Stimulated activated CD4-positive, alpha-beta T cell treated with anti-CD3 and anti-CD28 coated beads, Interleukin-4, amount 100 ng/mL, for 1 hour (primary cell): Measurements from ENCODE around the gene ALG12.

Experiments used
- DNase-seq: peaks from one replicate; pipeline ENCODE4 v3.0.0-alpha.2; 2020

ALG12 gene

DNA sequence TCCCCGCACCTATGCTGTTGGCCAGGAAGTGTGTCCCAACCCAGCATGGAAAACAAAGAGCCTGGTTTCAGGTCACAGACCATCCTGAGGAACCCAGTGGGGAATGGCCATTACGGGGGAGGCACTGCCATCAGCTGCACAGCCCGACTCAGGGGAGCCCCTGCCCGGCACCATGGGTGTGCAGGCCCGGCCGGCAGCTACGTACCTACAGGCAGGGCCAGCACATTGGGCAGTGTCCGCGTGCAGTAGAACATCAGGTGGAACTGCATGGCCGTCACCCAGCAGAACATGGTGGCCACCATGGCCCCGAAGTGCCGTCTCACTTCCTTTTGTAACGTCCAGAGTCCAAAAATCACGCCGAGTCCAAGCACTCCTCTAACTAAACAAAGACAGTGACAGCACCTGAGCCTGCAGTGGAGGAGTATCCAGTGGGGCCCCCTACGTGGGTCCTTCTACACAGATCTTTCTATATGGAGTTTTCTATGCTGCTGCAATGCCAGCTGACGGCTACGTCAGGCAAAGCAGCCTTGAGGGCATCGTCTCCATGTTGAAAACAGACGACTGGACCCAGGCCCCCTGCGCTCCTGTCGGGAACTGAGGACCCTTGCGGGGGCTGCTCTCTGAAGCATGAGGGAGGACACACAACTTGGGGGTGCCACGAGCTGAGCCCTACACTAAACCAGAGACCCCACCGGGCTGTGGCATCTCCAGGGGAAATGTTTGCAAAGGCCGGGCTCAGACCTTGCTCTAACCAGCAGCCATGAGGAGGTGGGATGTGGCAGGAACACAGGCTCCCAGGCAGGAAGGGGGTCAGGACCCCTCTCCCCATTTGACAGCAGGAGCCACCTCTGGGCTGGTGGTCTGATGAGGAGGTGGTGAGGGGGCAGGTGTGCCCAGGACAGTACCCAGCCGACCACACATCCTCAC lies 7.7 kb downstream of the ALG12 start:
- DNase-seq = no peak

DNA sequence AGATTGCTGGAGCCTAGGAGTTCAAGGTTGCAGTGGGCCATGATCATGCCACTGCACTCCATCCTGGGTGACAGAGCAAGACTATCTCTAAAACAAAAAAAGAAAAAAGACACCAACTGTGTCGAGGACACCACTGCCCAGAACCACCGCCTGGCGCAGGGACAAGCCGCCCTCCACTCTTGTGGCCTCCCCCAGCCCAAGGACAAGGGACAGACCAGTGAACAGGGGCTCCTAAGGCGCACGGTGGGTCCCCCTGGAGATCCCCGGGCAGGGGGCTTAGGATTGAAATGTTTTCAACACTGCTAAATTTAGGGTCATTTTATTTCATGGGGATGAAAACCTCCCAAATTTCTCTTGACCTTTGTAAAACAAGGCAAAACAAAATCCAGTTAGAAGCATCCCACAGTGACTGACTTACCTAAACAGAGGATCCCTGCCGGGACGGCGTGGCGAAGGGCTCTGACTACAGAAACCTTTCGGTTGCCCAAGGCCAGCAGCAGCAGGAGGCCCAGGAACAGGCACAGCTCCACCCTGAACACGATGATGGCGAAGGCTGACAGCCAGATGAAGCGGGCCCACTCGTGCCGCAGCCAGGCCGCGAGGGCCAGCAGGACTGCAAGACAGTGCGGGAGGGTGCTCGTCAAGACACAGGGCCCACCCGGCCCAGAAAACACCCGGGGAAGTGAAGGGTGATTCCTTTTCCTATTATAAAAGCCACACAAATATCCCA lies 8.6 kb downstream of the ALG12 start:
- no peak for DNase-seq

DNA sequence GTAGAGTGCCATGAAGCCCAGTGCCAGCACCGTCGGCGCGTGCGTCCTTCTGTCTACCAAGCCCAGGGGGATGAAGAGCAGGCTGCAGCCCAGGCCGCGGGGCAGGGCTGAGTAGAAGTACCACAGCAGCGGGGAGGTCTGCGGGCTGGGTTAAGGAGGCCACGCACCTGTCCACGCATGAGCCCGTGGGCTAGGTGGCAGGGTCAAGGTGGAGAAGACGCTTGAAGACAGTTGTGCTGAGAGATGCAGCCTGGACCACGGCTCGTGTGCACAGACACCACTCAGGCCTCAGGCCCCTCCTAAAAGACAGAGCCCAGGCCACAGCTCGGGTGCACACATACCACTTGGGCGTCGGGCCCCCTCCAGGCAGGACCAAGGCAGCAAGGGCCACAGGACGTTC lies 10.4 kb downstream of the ALG12 start:
- DNase-seq = no peak

DNA sequence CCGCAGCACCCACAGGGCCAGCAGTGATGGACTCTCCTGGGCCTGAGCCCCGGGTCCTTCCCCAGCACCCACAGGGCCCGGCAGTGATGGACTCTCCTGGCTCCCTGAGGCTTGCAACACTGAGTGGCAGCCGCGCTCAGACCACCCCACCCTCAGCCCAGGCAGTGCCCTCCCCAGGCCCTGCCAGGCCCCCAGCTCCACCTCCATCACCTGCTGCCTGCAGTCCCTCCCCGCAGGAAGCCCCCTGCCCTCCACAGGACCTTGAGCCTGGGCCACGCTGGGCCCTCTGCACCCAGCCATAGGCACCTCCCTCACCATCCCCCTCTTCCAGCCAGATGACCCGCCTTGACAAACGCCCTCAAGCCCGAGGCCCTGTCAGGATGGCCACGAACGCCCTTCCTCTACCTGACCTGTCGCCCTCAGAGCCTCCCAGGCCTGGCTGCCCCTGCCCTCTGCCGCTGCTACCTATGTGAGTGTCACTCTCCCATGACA lies 11.4 kb downstream of the ALG12 start:
- DNase-seq = no peak

DNA sequence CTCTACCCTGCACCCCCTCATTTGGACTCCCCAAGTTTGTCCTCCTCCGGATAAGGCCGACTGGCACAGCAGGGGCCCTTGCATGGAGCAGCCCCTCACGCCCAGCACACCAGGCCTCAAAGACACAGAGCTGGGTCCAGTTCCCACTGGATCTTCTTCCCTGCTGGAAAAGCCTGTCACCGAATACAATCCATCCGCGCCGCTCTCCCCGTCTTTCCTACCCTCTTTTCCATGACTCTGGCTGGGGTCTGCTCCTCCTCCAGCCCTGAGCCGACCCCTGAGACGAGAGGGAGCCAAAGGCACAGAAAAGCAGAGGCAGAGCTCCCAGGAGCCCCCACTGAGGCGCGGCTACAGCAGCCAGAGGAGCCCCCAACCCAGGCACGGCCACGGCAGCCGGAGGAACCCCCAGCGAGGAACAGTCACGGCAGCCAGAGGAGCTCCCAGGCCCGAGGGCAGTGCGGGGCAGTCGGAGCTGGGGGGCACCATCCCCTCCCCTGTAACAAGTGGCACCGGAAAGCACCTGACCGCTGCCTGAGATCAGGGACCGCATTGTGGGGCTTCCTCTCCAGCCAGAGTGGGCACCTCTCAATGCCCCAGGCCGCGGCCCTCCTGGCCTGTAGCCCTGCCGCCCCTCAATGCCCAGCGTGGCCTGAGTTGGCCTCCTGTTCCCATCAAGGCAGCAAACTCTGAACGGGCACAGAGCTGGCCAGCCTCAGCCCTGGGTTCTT lies 12.0 kb downstream of the ALG12 start:
- DNase-seq = no peak

DNA sequence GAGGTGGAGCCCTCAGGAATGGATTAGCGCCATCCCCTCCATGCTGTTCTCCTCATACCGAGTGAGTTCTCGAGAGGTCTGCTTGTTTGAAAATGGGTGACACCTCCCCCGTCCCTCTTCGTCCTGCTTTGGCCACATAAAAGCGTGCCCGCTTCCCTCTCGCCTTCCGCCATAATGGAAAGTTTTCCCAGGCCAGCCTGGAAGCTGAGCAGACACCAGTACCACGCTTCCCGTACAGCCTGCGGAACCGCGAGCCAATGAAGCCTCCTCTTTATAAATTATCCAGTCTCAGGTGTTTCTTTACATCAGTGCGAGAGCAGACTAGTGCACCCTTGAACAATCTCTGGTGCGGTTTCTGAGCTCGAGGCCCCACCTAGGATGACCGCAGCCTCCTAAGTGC lies 12.8 kb downstream of the ALG12 start:
- no peak for DNase-seq

DNA sequence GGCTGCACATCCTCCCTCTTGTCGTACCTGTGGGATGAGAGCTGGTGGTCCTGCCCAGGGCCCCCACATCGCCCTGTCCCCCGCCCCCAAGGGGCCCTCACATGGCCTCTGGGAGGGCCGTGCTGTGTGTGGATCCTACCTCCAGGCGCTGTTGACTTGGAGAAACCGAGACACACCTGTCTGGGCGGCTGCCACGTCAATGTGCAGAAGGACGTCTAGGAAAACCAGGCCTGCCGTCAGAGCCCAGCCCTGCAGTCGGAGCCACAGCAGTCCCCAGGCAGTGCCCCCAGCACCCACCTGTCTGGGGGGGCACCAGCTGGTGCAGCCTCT lies 14.2 kb downstream of the ALG12 start:
- DNase-seq = no peak

DNA sequence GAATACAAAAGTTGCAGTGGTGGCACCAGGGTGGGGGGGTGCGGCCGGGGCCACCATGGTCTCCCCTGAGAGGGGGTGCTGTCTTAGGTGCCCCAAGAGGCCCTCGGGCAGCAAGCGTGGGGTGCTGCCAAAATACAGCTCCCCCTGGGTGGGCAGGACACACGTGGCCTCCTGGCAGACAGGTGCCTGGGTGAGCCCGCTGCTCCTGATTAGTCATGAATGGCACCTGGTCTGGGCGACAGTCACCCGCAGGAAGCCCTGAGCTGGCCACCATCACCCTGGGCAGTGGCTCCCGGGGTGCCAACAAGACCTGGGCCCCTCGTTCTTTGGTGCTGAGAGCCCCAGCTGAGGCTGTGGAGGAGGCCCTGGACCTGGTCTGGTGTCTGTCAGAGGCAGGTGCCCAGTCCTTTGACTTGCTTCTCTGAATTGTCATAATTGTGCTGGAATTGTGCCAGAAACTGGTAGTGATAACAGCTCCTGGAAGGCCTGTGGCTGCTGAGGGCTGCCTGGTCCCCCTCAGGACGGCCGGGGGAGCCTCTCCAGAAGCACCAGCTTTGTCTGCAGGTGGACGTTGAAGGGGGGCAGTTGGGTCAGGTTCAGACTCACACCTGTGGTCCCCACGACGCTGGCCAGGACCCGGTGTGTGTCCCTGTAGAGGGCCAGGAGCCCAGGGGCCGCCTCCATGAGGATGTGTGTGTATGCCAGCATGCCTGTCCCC lies 14.8 kb downstream of the ALG12 start:
- DNase-seq = no peak

DNA sequence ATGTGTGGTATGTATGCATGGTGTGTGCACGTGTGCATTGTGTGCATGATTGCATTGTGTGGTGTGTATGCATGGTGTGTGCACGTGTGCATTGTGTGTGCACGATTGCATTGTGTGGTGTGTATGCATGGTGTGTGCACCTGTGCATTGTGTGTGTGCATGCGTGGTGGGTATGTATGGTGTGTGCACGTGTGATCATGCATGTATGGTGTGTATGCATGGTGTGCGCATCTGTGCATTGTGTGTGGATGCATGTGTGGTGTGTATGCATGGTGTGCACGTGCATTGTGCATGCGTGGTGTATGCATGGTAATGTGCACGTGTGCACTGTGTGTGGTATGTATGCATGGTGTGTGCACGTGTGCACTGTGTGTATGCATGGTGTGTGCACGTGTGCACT lies 16.8 kb downstream of the ALG12 start:
- no peak for DNase-seq

DNA sequence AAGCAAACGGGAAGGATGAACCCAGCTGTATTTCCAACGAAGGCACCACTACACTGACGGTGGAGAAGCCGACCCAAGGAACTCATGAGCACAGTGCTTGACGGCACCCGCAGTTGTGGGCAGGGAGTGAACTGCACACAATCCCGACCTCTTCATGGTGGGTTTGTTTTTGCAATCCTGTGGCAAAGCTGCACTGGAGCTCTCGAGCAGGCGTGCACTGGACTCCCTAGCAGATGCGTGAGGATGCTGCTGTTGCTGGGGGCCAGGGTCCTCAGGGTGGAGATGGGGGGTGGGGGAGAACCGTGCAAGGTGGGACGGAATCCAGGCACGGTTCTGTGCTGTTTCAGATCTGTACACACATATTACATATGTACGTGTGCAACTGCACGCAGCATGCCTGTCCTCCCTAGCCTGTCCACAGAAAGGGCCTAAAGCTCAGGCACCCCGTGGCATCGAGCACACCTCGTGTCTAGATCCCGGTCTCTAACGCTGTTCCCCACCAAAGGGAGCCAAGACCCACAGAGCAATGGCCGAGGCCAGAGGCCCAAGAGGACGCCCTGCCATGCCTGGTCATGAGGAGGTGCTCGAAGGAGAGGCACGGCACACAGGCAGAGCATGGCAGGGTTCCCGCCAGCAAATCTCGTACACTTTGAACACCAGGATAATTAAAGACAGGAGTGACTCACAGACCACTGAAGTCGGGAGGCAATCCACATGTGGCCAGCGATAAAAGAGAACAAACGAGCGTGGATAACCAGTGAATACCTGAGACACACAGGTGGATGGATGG lies 17.6 kb downstream of the ALG12 start:
- DNase-seq = no peak

DNA sequence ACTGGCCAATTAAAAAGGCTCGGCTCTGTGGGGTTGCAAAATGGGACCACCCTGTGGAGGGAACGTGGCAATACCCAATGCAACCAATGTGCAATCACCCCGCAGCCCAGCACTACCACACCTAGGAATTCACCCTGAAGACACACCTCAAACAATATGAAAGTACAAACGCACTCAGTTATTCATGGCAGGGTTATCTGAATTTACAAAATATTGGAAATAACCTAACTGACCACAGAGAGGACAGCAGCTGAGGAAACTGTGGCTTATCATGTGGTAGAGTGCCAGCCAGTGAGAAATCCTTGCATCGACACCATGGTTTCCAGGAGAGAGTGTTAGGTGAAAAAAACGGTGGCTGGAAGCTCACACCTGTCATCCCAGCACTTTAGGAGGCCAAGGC lies 18.7 kb downstream of the ALG12 start:
- no peak for DNase-seq

DNA sequence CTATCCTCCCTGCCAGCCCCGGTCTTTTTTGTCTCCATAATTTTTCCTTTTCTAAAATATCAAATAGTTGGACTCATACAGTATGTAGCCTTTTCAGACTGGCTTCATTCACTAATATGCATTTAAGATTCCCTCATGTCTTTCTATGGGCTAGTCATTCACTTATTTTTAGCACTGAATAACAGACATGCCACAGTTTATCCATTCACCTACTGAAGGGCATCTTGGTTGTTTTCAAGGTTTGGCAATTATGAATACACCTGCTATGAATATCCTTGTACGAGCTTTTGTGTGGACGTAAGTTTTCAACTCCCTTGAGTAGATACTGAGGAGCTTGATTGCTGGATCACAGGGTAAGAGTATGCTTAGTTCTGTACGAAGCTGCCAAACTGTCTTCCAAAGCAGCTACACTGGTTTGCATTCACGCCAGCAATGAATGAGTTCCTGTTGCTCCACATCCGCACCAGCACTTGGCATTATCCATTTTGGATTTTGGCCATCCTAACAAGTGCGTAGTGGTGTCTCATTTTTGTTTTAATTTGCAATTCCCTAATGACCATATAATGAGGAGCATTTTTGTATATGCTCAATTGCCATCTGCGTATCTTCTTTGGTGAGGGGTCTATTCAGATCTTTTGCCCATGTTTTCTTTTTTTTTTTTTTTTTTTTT lies 21.1 kb downstream of the ALG12 start:
- DNase-seq = no peak

DNA sequence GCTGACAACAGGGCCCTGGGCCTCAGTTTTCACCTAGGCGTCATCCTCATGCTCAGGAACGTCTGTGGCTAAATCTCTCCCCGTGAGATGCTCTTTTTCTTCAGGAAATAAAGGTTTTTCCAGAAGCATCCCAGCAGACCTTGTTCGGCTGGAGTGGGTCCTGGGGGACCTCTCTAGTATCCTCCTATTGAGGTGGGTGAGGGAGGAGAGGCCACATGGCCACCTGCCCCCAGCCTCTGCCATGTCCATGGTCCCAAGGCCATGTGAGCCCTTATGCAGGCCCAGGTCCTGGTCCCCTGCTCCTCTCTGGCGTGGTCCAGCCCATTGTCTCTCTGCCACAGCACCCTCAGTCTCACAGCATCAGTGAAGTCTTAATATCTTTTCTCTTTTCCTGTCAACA lies 22.0 kb downstream of the ALG12 start:
- DNase-seq = no peak

DNA sequence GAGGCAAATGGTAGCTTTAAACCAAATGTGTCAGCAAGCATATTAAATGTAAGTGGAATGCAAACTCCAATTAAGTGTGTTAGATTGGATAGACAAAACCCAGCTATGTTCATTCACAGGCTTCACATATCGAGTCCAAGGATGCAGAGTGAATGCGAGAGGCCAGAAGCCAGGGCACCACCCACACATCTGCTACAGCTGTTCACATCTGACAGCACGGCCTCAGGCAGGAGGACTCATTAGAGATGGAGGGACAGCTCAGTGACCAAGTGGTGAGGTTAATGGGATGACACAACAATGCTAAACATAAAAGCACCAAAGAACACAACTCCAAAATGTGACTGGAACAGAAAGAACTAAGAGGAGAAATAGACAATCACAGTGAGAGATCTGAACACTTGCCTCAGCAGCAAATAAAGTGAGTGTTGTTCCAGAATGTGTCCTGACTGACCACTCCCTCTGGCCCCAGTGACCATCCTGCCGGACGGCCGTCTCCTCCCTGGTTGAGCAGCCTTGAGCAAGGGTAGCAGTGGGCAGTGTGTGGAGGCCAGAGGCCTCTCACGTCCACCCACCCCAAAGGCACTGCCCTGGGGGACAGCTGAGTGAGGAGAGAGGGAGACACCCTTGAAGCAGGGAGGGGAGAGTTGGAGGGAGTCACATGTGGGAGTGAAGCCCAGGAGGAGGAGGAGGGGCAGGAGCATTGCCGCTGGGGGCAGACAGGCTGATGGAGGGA lies 23.8 kb downstream of the ALG12 start:
- no peak for DNase-seq

DNA sequence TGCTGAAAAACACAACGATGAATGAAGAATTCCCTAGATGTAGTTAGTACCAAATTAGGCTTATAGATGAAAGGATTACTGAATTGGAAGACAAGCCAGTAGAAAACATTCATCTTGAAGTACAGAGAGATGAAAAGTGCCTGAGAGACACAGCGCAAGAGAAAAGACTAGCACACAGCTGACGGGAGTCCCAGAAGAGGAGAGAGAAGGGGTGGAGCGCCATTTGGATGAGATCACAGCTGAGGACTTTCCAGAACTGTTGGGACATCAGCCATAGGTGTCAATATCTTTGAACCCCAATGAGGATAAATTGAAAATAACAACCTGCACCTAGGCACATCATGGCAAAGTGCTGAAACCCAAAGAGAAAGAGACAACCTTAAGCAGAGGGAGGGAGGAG lies 25.2 kb downstream of the ALG12 start:
- no peak for DNase-seq

DNA sequence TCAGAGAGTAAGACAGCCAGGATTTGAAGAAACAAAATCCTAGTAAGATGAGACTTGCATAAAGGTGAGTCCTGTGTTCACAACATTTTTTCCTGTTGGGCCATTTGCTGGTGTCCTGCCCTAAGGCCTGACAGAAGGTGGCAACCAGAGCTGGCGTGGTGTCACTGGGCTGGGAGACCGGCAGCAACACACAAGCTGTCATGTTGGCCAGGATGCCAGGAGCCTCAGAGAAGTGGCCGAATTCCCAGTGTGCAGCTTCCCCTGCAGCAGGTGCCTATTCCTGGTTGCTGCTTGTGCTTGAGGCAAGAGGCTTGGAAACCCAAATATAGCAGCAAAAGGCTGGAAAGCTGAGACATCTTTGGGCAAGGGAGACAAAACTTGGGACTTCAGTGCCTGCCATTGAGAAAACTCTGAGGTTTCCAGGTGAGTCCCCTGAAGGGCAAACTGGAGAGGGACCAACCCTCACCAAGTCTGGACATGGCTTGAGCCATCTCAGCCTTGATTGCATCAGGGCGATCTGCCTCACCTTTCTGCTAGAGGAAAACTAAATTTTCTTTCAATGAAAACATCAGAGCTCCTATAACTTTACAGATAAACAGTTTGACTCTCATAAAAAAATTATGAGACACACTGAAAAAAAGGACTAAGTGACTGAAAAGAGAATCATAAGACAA lies 25.9 kb downstream of the ALG12 start:
- no peak for DNase-seq

DNA sequence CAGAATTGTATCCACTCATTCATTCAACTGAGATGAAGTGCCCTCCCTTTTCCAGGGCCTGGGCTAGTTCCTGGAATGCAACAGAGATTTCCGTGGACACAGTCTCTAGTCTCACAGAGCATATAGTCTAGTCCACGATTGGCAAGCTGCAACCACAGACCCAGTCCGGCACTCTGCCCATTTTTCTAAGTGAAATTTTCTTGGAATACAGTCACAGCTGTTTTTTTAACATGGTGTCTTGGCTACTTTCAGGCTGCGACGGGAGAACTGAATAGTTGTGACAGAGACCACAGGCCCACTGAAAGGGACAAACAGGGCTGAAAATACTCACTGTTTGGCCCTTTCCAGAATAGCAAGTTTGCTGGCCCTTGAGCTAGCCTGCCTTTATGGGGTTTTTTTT lies 29.2 kb downstream of the ALG12 start:
- DNase-seq = no peak

DNA sequence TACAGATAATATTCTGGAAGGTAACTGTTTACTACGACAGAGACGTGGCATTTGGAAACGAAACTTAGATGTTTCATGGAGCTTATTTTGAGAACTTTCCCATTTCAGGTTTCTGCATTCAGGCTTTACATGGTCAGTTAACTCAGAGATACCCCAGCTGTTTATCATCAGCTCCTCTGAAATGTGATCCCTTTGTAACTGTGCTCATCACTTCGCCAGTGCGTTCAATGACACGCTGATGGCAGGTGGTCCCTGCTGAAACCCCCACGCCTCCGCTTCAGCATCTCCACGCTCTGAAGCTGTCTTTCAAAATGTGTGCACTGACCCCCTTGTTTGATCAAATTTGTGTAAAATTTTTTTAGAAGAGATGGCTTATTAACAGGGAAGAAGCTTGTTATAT lies 30.5 kb downstream of the ALG12 start:
- no peak for DNase-seq

DNA sequence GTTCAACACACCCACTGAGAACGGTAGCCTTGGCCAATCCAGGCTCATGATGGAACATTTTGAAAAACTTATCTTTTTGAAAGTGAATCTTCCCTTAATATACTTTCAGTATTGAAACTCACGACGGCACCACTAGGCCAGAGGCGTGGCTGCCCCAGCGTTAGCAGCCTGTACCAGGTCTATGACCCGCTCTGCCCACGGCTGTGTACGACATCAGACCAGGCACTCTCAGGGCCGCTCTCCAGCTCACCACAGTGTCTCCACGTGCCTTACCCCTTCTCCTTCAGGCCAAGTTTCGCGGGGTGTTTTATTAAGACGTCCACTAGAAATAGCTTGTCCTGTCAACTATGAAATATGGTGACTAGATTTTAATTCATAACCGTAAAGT lies 31.2 kb downstream of the ALG12 start:
- DNase-seq = no peak

DNA sequence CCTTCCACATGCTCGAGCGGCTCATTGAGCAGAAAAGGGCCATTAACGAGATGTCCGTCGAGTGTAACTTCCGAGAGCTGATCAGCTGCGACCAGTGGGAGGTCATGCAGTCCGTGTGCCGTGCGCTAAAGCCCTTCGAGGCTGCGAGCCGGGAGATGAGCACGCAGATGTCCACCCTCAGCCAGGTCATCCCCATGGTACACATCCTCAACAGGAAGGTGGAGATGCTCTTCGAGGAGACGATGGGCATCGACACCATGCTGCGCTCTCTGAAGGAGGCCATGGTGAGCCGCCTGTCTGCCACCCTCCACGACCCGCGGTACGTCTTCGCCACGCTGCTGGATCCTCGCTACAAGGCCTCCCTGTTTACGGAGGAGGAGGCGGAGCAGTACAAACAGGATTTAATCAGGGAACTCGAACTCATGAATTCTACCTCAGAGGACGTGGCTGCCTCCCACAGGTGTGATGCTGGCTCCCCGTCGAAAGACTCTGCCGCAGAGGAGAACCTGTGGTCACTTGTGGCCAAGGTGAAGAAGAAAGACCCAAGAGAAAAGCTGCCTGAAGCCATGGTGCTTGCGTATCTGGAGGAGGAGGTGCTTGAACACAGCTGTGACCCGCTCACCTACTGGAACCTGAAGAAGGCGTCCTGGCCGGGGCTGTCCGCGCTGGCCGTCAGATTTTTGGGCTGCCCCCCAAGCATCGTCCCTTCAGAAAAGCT lies 31.7 kb downstream of the ALG12 start:
- no peak for DNase-seq
